Measurements from ENCODE around the gene CA12.
"Not testable (repeated sequence)": the region's sequence is repeated elsewhere in the genome, so short reads cannot be mapped to it uniquely, and the experiment has no call there.

CA12 gene

DNA sequence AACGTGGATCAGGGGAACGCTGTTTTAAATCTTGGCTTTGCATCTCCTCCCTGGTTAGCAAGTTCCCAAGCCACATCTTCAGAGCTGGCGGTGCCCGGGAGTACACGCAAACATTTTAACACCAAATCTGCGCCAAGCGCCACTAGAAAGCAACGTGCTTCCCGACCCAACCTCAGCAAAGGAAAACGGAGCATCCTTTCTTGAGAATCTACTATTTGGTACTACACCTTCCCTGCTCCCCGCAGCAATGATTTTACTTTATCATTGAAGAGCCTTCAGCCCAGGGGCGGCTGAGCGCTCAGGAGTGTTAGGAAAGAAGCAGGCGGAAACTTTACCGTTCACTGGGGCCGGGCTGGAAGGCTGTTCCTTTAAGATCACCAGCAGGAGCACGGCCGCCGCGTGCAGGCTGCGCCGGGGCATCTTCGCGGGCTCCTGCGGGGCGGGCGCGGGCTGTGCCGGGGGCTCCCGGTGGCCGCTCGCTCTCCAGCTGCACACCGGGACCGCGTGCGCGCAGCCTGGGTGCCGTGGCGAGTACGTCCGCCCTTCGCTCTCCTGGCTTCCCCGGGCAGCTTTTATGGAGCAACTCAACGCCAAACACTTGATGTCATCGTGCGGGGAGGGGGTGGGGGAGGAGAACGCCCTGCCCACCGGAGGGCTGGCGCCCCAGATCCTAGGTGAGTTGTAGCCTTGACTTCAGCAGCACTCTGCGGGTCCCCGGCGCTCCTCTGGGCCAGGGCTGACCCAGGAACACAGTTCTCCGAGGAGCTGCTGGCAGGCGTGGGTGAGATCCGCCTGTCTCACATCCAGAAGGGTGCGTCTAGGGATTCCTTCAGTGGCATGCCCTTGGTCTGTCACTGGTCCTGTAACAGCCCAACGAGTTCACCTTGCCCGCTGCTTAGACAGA lies at the start of gene CA12:
Gene CA12 (minus strand): TSS at position 546 of the 904 bp plus-strand sequence. CDS start 126 bp downstream, at position 420.
- DNase-seq: peak; percentile 70

DNA sequence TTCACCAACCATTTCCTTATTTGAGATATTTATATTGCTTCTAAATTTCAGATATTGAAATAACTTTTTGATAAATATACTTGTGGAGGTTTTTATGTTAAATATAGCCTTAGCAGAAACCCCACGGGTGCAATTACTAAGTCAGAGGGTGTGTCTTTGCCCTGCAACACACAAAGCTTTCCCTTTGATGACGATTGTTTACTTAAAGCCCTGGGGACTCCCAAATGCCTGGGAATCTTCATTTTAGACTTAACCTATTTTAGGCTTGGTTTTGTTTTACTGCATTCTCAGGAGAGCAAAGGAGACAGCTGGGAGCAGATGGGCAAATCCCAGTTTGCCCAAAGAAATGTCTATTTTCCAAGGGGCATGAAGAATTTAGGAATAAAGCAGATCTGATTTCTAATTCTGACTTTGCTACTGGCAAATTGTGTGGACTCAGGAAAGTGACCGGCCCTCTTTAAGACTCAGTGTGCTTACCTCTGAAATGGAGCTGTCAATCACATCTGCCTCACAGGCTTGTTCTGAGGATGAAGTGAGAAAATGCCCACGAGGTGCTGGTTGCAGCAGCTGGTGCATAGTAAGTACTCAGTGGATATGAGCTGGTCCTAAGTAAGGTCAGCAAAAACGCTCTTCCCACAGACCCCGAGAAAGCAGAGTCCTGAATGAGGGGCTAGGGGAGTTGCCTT lies 49.3 kb upstream of the CA12 start:
- no peak for DNase-seq

DNA sequence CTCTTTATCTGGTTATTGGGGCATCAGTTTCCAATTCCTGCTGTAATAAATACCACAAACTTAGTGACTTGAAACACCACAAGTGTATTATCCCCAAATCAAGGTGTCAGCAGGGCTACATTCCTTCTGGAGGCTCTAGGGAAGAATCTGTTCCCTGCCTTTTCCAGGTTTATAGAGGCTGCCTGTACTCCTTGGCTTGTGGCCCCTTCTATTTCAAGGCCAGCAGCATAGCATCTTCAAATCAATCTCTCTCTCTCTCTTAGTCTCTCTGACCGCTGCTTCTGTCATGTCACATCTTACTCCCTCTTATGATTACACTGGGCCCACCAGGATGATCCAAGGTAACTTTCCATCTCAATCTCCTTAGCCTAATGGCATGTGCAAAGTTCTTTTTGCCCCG lies 44.9 kb upstream of the CA12 start:
- DNase-seq: no peak

DNA sequence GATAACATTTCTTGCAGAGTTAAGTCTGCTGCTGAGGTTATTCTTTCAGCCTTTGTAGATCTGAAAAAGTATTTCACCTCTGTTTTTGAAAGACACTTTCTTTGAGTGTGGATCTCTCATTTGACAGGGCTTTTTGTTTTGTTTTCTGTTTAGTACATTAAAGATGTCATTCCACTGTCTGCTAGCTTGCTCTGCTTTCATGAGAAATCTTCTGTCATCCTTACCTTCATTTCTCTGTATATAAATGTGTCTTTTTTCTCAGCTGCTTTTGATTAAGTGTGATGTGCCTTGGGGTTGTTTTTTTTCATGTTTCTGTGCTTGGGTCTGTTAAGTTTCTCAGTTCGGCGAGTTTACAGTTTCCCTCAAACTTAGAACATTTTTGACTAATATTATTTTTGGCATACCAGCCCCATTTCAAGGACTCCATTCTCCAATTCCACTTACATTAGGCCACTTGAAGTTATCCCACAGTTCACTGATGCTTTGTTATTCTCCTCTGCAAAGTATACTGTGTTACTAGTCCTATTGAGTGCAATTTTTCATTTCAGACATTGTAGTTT lies 43.9 kb upstream of the CA12 start:
- DNase-seq: no peak

DNA sequence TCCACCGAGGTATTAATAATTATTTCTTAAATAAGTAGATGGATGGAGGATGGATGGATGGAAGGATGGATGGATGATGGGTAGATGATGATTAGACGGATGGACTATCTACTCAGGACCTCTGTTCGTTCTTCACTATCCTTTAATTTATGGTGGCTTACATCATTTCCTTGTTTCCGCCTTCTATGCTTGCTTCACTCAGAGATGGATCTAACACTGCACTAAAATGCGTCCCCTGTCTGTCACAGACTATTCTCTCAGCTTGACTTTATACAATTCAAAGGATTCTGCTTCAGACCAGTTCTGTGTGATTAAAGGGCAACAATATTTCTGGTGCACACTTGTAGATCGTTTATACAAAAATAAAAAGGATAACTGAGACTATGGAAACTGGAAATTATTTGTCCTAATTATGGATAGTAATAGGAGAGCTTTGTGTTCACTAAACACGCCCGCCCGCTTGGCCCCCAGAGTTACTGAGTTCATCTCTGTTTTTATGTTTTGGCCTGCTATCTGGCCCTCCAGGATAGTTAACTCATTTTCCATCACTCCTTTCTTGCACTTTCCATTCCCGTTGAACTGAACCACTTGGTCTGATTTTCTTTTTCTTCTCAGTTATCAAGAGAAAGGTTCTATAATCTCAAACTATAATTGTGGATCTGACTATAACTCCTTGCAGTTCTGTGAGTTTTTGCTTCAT lies 41.4 kb upstream of the CA12 start:
- DNase-seq: no peak

DNA sequence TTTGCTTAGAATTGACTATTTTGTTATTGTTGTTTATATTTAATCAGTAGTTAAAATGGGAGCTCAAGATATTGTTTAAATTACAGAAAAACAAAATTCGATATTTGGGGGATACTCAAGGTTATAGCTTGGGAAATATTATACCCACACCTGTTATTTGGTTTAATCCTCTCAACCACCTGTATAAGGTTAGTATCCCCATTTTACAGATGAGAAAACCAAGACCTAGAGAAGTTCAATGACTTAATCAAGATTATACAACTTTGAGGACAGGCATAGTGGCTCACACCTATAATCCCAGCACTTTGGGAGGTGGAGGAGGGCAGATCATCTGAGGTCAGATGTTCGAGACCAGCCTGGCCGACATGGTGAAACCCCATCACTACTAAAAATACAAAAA lies 39.8 kb upstream of the CA12 start:
- DNase-seq: no peak

DNA sequence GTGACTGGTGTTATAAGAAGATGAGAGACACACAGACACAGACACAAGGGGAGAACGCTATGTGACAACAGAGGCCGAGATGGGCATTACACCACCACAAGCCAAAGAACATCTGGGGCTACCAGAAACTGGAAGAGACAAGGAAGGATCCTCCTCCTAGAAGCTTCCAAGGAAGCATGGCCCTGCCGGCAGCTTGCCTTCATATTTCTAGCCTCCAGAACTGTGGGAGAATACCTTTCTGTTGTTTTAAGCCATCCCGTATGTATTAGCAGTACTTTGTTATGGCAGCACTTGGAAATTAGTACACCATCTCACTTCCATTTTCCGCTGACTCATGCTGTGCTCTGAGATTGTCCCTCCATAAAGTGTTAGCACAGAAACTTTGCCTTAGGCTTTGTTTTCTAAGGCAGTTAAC lies 38.7 kb upstream of the CA12 start:
- no peak for DNase-seq

DNA sequence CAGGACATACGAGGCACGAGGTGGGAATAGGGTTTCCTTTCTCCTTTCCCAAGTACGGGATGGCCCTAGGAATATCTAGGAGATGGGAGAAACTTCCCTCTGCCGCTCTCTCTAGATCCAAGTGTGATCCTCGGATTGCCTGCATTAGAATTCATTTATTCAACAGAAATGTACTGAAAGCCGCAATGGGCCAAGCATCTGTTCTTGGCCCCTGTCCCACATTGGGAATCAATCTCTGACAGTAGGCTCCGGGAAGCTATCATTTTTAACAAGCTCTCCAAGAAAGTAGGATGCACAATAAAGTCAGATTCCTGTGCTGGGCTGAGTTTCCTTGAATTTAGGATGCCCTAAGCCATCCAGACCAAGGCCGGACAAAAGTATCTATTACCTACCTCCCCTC lies 37.2 kb upstream of the CA12 start:
- no peak for DNase-seq

DNA sequence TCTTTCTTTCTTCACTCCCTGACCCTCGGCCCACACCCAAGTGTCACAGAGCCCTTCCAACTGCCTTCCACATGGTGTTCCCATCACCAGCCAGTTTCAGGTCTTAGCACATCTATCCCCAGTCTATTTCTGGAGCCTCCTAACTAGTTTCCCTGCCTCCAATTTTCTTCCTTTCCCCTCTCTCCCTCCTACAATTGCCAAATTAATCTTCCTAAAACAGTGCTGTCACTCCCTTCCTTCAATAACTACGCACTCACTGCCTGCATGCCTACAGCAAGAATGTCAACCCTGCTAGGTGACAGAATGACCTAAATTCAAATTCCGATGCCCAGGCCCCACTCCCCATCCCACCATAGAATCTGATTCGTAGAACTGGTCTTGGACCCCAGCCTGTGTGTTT lies 36.1 kb upstream of the CA12 start:
- no peak for DNase-seq

DNA sequence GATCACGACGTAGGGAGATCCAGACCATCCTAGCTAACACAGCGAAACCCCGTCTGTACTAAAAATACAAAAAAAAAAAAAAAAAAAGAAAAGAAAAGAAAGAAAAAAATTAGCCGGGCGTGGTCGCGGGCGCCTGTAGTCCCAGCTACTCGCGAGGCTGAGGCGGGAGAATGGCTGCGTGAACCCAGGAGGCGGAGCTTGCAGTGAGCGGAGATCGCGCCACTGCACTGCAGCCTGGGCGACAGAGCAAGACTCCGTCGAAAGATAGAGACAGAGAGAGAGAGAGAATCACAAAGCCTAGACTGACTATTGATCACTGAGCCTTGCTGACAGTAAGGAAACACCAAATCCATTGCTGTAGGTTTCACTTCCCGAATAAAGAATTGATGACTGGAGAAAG lies 35.6 kb upstream of the CA12 start:
- DNase-seq: not testable (repeated sequence)

DNA sequence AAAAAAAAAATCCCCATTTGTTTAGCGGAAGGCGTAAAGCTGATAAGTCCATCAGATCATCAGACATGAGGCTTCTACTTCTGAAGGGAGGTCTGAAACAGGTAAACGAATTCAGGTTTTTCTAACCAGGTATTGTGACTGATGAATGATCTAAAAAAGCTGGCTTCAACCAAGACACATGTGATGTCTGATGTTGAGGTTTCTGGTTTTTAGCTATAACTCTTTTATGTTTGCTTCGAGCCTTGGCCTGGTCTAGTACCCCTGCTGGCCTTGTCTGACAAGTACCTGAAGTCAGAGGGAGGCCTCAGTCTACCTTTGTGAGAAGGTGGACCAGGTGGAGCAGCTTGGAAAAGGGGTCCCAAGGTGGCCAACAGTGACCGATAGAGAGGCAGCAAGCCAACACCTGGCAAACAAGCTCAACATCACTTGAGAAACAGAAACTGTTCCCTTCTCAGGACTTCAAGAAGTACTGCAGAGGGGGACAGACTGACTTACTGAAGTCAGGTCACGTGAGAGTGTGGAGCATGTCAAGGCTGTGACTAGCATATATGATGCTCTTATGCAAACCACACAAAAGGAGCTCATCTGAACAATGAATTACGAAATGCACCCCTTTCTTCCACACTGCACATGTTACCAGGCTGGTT lies 33.0 kb upstream of the CA12 start:
- DNase-seq: no peak

DNA sequence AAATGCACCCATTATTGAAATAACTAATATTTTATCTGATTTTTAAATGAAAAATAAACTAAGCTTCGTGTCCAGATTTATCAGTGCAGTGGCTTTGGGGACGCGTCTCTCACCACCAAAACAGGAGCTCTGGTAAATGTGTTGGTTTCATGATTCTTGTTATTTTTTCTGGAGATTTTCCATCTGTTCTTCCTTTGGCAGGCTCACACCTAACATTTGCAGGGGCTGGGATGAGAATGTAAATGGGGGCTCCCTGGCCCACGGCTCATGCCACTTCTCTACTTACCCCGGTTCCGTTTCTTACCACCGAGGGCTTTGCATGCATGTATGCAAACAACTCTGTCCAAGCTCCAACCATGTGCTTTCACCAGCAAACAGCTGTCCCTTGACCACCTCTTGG lies 30.9 kb upstream of the CA12 start:
- no peak for DNase-seq

DNA sequence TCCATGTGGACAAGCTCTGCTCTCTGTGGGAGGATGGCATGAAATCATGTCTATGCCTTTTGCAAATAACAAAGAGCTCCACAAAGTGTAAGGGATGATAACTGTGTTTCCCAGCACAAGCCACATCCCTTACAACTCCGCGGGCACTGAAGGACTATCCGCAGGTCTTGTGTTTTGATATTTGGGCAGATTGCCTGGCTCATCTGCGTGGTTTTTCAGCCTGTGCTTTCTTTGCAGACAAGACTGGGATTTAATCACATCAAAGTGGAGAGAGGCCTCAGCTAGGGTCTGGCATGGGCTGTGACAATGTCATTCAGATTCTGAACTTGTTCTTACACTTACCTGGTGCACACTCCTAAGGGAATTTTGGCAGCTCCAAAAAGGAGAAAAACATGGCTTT lies 30.2 kb upstream of the CA12 start:
- DNase-seq: no peak

DNA sequence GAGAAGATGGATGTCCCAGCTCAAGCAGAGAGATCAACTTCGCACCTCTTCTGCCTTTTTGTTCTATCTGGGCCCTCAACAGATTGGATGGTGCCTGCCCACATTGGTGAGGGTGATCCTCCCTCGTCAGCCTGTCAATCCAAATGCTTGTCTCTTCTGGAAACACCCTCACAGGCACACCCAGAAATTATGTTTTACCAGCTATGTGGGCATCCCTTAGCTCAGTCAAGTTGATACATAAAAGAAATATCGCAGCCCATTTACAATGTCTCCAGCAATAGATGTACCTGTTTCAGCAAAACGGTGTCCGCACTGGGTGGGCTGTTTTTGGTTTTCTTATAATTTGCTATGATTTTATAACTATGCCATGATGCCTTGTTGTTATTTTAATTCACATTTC lies 27.5 kb upstream of the CA12 start:
- DNase-seq: no peak

DNA sequence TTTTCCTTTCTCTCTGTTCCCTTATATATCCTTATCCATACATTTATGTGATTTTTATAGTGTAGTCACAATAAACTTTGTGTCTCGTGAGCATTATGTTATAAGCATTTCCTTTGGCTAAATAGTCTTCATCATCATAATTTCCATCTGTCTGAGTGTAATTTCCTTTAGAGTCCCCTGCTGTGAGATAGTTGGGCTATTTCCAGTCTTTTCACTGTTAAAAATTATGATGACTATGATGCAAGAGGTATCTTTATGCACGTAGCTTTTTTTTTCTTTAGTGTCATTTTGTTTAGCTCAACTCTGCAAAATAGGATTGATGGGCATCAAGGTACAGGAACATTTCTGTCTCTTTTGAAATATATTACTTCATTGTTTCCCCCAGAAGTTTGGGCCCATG lies 26.9 kb upstream of the CA12 start:
- DNase-seq: no peak

DNA sequence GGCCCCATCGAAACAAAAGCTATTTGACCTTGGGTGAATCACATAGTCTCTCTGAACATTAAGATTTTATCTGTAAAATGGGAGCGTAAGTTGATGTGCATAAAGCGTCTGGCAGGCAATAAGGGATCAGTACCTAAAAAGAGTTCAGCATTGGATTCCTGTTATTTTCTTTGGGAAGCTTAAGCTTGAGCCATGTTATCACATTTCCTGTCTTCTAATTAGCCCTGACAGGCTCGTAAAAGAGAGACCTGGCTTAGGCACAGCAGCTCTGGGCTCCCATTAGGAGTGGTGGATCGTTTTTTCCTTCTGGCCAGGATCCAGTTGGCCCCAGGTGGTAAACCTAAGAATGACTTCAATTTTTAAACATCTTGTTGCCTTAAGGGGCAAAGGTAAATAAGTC lies 26.0 kb upstream of the CA12 start:
- DNase-seq: no peak

DNA sequence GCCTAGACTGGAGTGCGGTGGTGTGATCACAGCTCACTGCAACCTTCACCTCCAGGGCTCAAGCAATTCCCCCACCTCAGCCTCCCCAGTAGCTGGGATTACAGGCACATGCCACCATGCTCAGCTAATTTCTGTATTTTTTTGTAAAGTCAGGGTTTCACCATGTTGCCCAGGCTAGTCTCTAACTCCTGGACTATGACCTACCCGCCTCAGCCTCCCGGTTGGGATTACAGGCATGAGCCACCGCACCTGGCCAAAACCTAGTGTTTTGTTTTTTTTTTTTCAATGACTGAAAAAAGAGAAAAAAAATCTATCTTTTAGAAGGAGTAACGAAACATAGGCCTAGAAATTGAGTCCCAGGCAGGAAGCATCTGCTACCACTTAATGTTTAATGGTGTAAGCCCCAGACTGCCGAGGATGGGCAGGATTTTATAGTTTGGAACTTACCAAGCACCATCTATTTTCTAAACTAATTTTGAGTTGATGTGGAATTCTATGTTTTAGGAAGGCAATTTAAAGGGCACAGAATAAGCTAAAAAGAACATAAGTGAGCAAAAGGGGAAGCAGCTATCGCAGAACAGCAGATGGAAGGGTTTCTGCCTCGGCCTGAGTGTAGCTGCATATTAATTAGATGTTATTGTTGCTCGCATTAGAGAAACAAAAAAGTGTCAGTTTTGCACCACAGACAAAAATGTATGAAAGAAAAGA lies 24.2 kb upstream of the CA12 start:
- no peak for DNase-seq

DNA sequence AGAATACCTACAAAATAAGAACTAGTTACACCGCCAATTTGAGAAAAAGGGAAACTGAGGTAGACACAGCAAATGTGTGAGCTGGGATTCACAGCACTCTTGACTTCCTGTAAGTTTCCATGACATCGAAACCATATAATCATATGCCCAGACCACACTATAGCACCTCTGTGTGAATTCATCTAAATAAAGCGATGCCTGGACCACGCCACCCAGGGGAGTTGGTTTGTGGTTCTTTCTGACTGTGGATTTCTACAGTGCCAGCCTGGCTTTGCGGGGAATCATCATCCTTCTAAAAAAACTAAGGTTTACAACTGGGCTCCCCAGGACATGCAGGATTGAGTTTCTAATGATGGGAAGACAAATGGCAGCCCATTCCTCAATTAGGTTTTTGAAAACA lies 23.5 kb upstream of the CA12 start:
- no peak for DNase-seq

DNA sequence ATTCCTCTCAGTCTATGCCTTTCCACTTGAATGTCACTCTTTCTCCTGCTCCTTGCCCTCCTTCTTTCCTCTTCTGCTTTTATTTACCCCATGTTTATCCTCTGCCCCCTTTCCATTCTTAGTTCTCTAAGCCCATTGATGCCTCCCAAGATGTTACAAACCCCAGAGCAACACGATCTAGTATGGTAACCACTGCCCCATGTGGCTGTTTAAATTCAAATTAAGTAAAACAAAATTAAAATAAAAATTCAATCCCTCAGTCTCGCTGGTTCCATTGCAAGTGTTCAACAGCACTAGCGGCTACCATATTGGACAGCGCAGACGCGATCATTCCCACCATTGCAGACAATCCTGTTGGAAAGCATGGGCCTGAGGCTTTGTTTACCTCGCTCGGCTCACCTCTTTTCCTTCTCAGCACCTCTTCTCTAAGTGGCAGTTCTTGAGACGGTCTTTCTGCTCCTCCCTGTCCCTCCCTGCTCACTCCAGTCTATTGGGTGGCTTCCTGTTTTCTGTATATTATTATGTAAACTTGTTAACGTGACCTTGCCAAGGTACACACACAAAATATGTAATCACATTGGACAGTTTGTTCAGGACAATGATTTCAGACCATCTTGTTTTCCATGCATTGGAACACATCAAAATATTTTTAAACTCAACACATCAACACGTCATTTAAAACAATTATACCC lies 21.8 kb upstream of the CA12 start:
- no peak for DNase-seq

DNA sequence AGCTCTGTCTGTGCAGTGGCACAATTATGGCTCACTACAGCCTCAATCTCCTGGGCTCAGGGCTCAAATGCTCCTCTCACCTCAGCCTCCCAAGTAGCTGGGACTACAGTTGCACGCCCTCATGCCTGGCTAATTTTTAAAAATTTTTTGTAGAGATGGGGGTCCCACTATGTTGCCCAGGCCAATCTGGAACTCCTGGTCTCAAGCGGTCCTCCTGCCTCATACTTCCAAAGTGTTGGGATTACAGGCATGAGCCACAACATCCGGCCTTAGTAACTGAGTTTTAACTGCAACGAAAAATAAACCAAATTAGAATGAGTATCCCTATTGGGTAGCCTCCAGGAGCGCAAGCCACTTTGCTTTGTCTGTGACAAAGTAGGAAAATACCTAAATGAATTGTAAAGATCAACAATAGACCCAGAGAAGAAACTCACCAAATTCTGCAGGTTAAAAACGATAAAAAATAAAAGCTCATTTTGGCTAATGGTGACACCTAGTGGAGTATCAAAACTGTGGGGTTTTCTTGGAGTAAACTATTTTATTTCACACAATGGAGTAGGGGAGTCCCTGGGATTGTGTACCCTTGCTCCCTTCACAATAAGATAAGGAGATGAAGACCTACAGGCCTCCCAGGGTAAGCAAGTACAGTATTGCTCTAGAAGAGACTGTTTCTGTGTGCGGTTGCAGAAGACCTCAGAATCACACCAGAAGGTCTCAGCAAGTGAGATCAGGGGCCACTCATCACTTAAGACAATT lies 21.0 kb upstream of the CA12 start:
- peak; percentile 71 for DNase-seq

All from eye (tissue), 1 donor.